Naive thymus-derived CD4-positive, alpha-beta T cell (primary cell): Measurements from ENCODE around the gene TRMT61A. TPM values are rescaled to one million over a fixed set of nuclear protein-coding genes. Genes with fewer than 3 reads are reported as not detected.
"Not testable (repeated sequence)": the region's sequence is repeated elsewhere in the genome, so short reads cannot be mapped to it uniquely, and the experiment has no call there.

ENCODE experiments used
- ATAC-seq: fragments of 150-1000 bp; cut with Tn5 transposase; 2 replicates; pipeline ENCODE4 v1.10.0; 2021; ENCODE audit warnings: mild to moderate bottlenecking, moderate library complexity
- CTCF ChIA-PET: fragments of 350-600 bp; sonication (Branson Sonifier 250); formaldehyde crosslinking; loops from one replicate; lab custom pipeline; 2021; ENCODE audit warnings: antibody characterized with exemption; lab: Charles Lee
- POLR2A ChIA-PET: fragments of 350-600 bp; sonication (Branson Sonifier 250); formaldehyde crosslinking; loops from one replicate; lab custom pipeline; 2021; ENCODE audit warnings: antibody characterized with exemption, inconsistent platforms; lab: Charles Lee
- DNase-seq, 9 donors: peaks; one replicate each; pipeline versions ENCODE4 v3.0.0 to v3.0.0-alpha.2; 2020 to 2022; ENCODE audit warnings: mixed read lengths in 1 of 9
- H3K27ac ChIP-seq: one replicate; pipeline ENCODE4 v1.7.0; 2013; ENCODE audit warnings: mild to moderate bottlenecking, low read depth, low read length, moderate library complexity
- H3K27me3 ChIP-seq, 2 donors: one replicate each; pipeline ENCODE4 v1.7.0; 2013; ENCODE audit warnings: low read length in 2 of 2, mild to moderate bottlenecking in 2 of 2, moderate library complexity in 2 of 2; ENCODE audit not compliant: control insufficient read depth in 2 of 2, insufficient read depth in 2 of 2
- H3K36me3 ChIP-seq, 3 experiments: 1 replicate in 2 of 3; 2 replicates in 1 of 3; pipeline ENCODE4 v1.7.0; 2013; ENCODE audit warnings: low read length in 3 of 3, mild to moderate bottlenecking in 3 of 3, moderate library complexity in 1 of 3; ENCODE audit not compliant: insufficient read depth in 3 of 3, control insufficient read depth in 2 of 3
- H3K4me1 ChIP-seq, 2 donors: one replicate each; pipeline ENCODE4 v1.7.0; 2013; ENCODE audit warnings: low read length in 2 of 2, mild to moderate bottlenecking in 2 of 2, moderate library complexity in 1 of 2; ENCODE audit not compliant: control insufficient read depth in 2 of 2, insufficient read depth in 2 of 2
- H3K4me3 ChIP-seq: 2 replicates; pipeline ENCODE4 v1.7.0; 2013; ENCODE audit warnings: mild to moderate bottlenecking, low read length
- H3K9me3 ChIP-seq, 3 experiments: 1 replicate in 2 of 3; 2 replicates in 1 of 3; pipeline ENCODE4 v1.7.0; 2013; ENCODE audit warnings: low read length in 3 of 3; ENCODE audit not compliant: control insufficient read depth in 2 of 3
- H3K27ac Mint-ChIP-seq, 9 donors: one replicate each; pipeline ENCODE4 v1.8.0; 2020 to 2022; ENCODE audit warnings: mixed read lengths in 9 of 9, mild to moderate bottlenecking in 8 of 9, moderate library complexity in 5 of 9, inconsistent platforms in 2 of 9
- H3K27me3 Mint-ChIP-seq, 5 donors: one replicate each; pipeline ENCODE4 v1.8.0; 2021 to 2022; ENCODE audit warnings: mixed read lengths in 5 of 5, mild to moderate bottlenecking in 1 of 5
- H3K36me3 Mint-ChIP-seq, 5 donors: one replicate each; pipeline ENCODE4 v1.8.0; 2020 to 2022; ENCODE audit warnings: mixed read lengths in 5 of 5, mild to moderate bottlenecking in 3 of 5, inconsistent platforms in 1 of 5
- H3K4me1 Mint-ChIP-seq, 7 donors: one replicate each; pipeline ENCODE4 v1.8.0; 2020 to 2022; ENCODE audit warnings: mixed read lengths in 7 of 7, mild to moderate bottlenecking in 3 of 7, inconsistent platforms in 1 of 7
- H3K4me3 Mint-ChIP-seq, 10 donors: one replicate each; pipeline ENCODE4 v1.8.0; 2020 to 2022; ENCODE audit warnings: mild to moderate bottlenecking in 10 of 10, mixed read lengths in 10 of 10, moderate library complexity in 6 of 10, inconsistent platforms in 2 of 10
- H3K9me3 Mint-ChIP-seq, 11 donors: one replicate each; pipeline ENCODE4 v1.8.0; 2020 to 2022; ENCODE audit warnings: mixed read lengths in 11 of 11, mild to moderate bottlenecking in 4 of 11, inconsistent platforms in 1 of 11, moderate library complexity in 1 of 11
- intact Hi-C, 2 donors: fragments of 100-400 bp; cut with micrococcal nuclease; formaldehyde crosslinking; loops; one replicate each; pipeline ENCODE4 v1.15.1; 2023
- polyA plus RNA-seq, 2 donors: library from polyadenylated mRNA; unstranded; fragments of 300-500 nt; fragmentation: Illumina TruSeq; gene quantifications; one replicate each; pipeline ENCODE4 v1.2.3, GENCODE V29; 2021
- total RNA-seq, 6 experiments: library from RNA in 5 of 6; stranded (reverse) in 5 of 6; gene quantifications; 1 replicate in 5 of 6; 2 replicates in 1 of 6; pipeline ENCODE4 v1.2.3 and lab custom pipeline; 2021 to 2026

The TRMT61A gene
- total and polyA plus RNA-seq, 7 experiments from 2014 or later, result 6.3 to 15.1 (median 12.2) TPM

- Mint-ChIP-seq H3K27ac (no peak overlapping the region), H3K4me3 (peak overlapping the region in 6 of 10 donors; percentile 29 to 60 (median 45)), H3K9me3 (no peaks in the 10 kb centered on the region), H3K27me3 (peaks cover 0 to 31% (median 6%) of the 10 kb centered on the region in 5 donors), H3K36me3 (no peaks in the 10 kb centered on the region), H3K4me1 (peaks cover 14 to 25% (median 22%) of the 10 kb centered on the region in 7 donors)
- H3K9me3 ChIP-seq, result no peaks in the 10 kb centered on the region
- no peaks in the 10 kb centered on the region for H3K27me3 ChIP-seq
- POLR2A ChIA-PET, result interaction anchor here (0.7 to 0.9 kb wide), 2 partner anchors 10 to 26 kb away, joined by 3 read pairs; no protein-coding TSS in a partner anchor
- H3K4me3 ChIP-seq, result no peak overlapping the region
- intact Hi-C loops, result loop anchor here in 1 of 2 donors (5.0 kb wide), 1 partner anchor 193 kb away; the partner anchor contains the start of genes XRCC3 and ZFYVE21
- no peak for ATAC-seq
- CTCF ChIA-PET, result no interaction called here
- no peak overlapping the region for H3K27ac ChIP-seq
- no peak for DNase-seq
- peaks cover 9 to 19% of the 10 kb centered on the region in 2 donors for H3K4me1 ChIP-seq
- no peaks in the 10 kb centered on the region for H3K36me3 ChIP-seq
These were observed 4.7 kb upstream of the TRMT61A start for GRCh38 chr14:103524002-103524935.

GRCh38 chr14:103525430-103526246, 3.4 kb upstream of the TRMT61A start:
- POLR2A ChIA-PET, H3K36me3 ChIP-seq, DNase-seq, H3K27me3 ChIP-seq, H3K36me3 Mint-ChIP-seq, H3K9me3 Mint-ChIP-seq, H3K27ac ChIP-seq, ATAC-seq, CTCF ChIA-PET, H3K9me3 ChIP-seq, H3K4me3 ChIP-seq: not testable (repeated sequence)
- Mint-ChIP-seq H3K4me3 (peak overlapping the region in 2 of 10 donors; percentile 8 to 34), H3K4me1 (peaks cover 27 to 33% (median 30%) of the 10 kb centered on the region in 7 donors), H3K27me3 (peaks cover 0 to 27% (median 3%) of the 10 kb centered on the region in 5 donors), H3K27ac (peak overlapping the region in 4 of 9 donors; percentile 31 to 72 (median 48))
- H3K4me1 ChIP-seq, result peaks cover 19 to 24% of the 10 kb centered on the region in 2 donors
- intact Hi-C loops, result loop anchor here in 1 of 2 donors (5.0 kb wide), 1 partner anchor 397 kb away; a partner anchor contains a TSS

- H3K27ac Mint-ChIP-seq, result peak overlapping the region in 2 of 9 donors; percentile 31 to 72
- H3K9me3 Mint-ChIP-seq, result peaks cover 0 to 2% (median 0%) of the 10 kb centered on the region in 11 donors
- CTCF ChIA-PET, result no interaction called here
- peaks cover 19 to 21% of the 10 kb centered on the region in 2 donors for H3K4me1 ChIP-seq
- no peak overlapping the region for H3K27ac ChIP-seq
- H3K27me3 Mint-ChIP-seq, result peaks cover 0 to 27% (median 3%) of the 10 kb centered on the region in 5 donors
- POLR2A ChIA-PET, result interaction anchor here (0.6 to 2.2 kb wide), 3 partner anchors 8 to 103 kb away, joined by 3 to 8 read pairs (median 3); partner anchors contain the start of gene KLC1
- H3K9me3 ChIP-seq, result no peaks in the 10 kb centered on the region
- intact Hi-C loops, result loop anchor here in 1 of 2 donors (5.0 kb wide), 1 partner anchor 396 kb away; a partner anchor contains a TSS
- no peak overlapping the region for H3K4me3 ChIP-seq
- H3K36me3 ChIP-seq, result peaks cover 0 to 8% (median 0%) of the 10 kb centered on the region in 3 experiments
- no peaks in the 10 kb centered on the region for H3K27me3 ChIP-seq
- DNase-seq, result no peak
- H3K36me3 Mint-ChIP-seq, result no peaks in the 10 kb centered on the region
- H3K4me3 Mint-ChIP-seq, result peak overlapping the region in 2 of 10 donors; percentile 8 to 16
- H3K4me1 Mint-ChIP-seq, result peaks cover 31 to 37% (median 34%) of the 10 kb centered on the region in 7 donors
- no peak for ATAC-seq
These were observed 2.6 kb upstream of the TRMT61A start for GRCh38 chr14:103526247-103526913.

- H3K9me3 ChIP-seq, result no peaks in the 10 kb centered on the region
- H3K27me3 Mint-ChIP-seq, result peaks cover 0 to 27% (median 3%) of the 10 kb centered on the region in 5 donors
- H3K4me1 ChIP-seq, result peaks cover 19 to 21% of the 10 kb centered on the region in 2 donors
- POLR2A ChIA-PET, result interaction anchor here (0.6 to 2.2 kb wide), 4 partner anchors 8 to 102 kb away, joined by 3 to 8 read pairs (median 3); partner anchors contain the start of genes BAG5 and KLC1
- H3K36me3 ChIP-seq, result peaks cover 0 to 11% (median 0%) of the 10 kb centered on the region in 3 experiments
- H3K4me3 Mint-ChIP-seq, result peak overlapping the region in 8 of 10 donors; percentile 59 to 95 (median 79)
- no peaks in the 10 kb centered on the region for H3K36me3 Mint-ChIP-seq
- peaks cover 31 to 39% (median 37%) of the 10 kb centered on the region in 7 donors for H3K4me1 Mint-ChIP-seq
- no peak for ATAC-seq
- H3K27me3 ChIP-seq, result no peaks in the 10 kb centered on the region
- intact Hi-C loops, result loop anchor here in 1 of 2 donors (5.0 kb wide), 1 partner anchor 395 kb away; a partner anchor contains a TSS
- CTCF ChIA-PET, result no interaction called here
- peak overlapping the region in 6 of 9 donors; percentile 9 to 85 (median 32) for H3K27ac Mint-ChIP-seq
- no peak overlapping the region for H3K27ac ChIP-seq
- peaks cover 0 to 2% (median 0%) of the 10 kb centered on the region in 11 donors for H3K9me3 Mint-ChIP-seq
- DNase-seq, result no peak
- H3K4me3 ChIP-seq, result no peak overlapping the region
These were observed 2.1 kb upstream of the TRMT61A start for GRCh38 chr14:103526914-103527248.

GRCh38 chr14:103527408-103528145, 1.4 kb upstream of the TRMT61A start:
- H3K27me3 Mint-ChIP-seq, result peaks cover 0 to 27% (median 3%) of the 10 kb centered on the region in 5 donors
- peaks cover 0 to 18% (median 0%) of the 10 kb centered on the region in 3 experiments for H3K36me3 ChIP-seq
- ATAC-seq, result peak; percentile 36
- peak overlapping the region; percentile 59 to 95 (median 90) for H3K4me3 Mint-ChIP-seq
- no peaks in the 10 kb centered on the region for H3K9me3 ChIP-seq
- H3K27me3 ChIP-seq, result no peaks in the 10 kb centered on the region
- H3K4me3 ChIP-seq, result no peak overlapping the region
- POLR2A ChIA-PET, result interaction anchor here (0.7 to 2.2 kb wide), 5 partner anchors 9 to 144 kb away, joined by 3 to 8 read pairs (median 3); partner anchors contain the start of genes BAG5 and KLC1
- DNase-seq, result no peak
- peaks cover 0 to 2% (median 0%) of the 10 kb centered on the region in 11 donors for H3K9me3 Mint-ChIP-seq
- H3K27ac Mint-ChIP-seq, result peak overlapping the region in 8 of 9 donors; percentile 21 to 96 (median 80)
- H3K36me3 Mint-ChIP-seq, result no peaks in the 10 kb centered on the region
- intact Hi-C loops, result loop anchor here (2.0 to 5.0 kb wide), 2 partner anchors 35 to 395 kb away; partner anchors contain the start of genes BAG5 (in 1 of the 2) and COA8 (in 1 of the 2)
- peaks cover 19 to 21% of the 10 kb centered on the region in 2 donors for H3K4me1 ChIP-seq
- CTCF ChIA-PET, result no interaction called here
- no peak overlapping the region for H3K27ac ChIP-seq
- peaks cover 31 to 39% (median 37%) of the 10 kb centered on the region in 7 donors for H3K4me1 Mint-ChIP-seq
